Mesenchymal stem cell (in vitro differentiated cells and primary cell): ENCODE measurements around the gene OXSR1.

Experiments
- DNase-seq: peaks from one replicate; pipeline ENCODE4 v3.0.0-alpha.2; 2013
- H2AFZ ChIP-seq: one replicate; pipeline ENCODE4 v1.6.1; 2013; ENCODE audit warnings: low read depth, mild to moderate bottlenecking, control low read depth, inconsistent platforms, low read length, moderate library complexity
- H2AK5ac ChIP-seq: 2 replicates; pipeline ENCODE4 v1.6.1; 2013; ENCODE audit warnings: low read length, moderate library complexity, mild to moderate bottlenecking, inconsistent platforms; ENCODE audit not compliant: severe bottlenecking
- H2BK120ac ChIP-seq: one replicate; pipeline ENCODE4 v1.6.1; 2013; ENCODE audit warnings: low read depth, mild to moderate bottlenecking, inconsistent platforms, low read length, moderate library complexity
- H2BK12ac ChIP-seq, 2 experiments: one replicate each; pipeline ENCODE4 v1.6.1; 2013; ENCODE audit warnings: inconsistent platforms in 2 of 2, low read length in 2 of 2, mild to moderate bottlenecking in 2 of 2, moderate library complexity in 2 of 2, control low read depth in 1 of 2
- H2BK15ac ChIP-seq: one replicate; pipeline ENCODE4 v1.6.1; 2013; ENCODE audit warnings: mild to moderate bottlenecking, low read depth, inconsistent platforms; ENCODE audit not compliant: poor library complexity, severe bottlenecking
- H2BK5ac ChIP-seq: 2 replicates; pipeline ENCODE4 v1.6.1; 2013; ENCODE audit warnings: low read depth, mild to moderate bottlenecking, low read length, control low read depth, inconsistent platforms; ENCODE audit not compliant: poor library complexity, severe bottlenecking
- H3K14ac ChIP-seq, 2 experiments: one replicate each; pipeline ENCODE4 v1.6.1; 2013; ENCODE audit warnings: inconsistent platforms in 2 of 2, low read length in 2 of 2, control low read depth in 1 of 2, mild to moderate bottlenecking in 1 of 2, moderate library complexity in 1 of 2
- H3K18ac ChIP-seq, 2 experiments: one replicate each; pipeline ENCODE4 v1.6.1; 2013; ENCODE audit warnings: inconsistent platforms in 2 of 2, low read length in 2 of 2, control low read depth in 1 of 2, low read depth in 1 of 2, mild to moderate bottlenecking in 1 of 2
- H3K23ac ChIP-seq, 2 experiments: one replicate each; pipeline ENCODE4 v1.6.1; 2013; ENCODE audit warnings: inconsistent platforms in 2 of 2, low read length in 2 of 2, mild to moderate bottlenecking in 2 of 2, moderate library complexity in 2 of 2, control low read depth in 1 of 2
- H3K27ac ChIP-seq: 2 replicates; pipeline ENCODE4 v1.5.1; 2013; ENCODE audit warnings: mild to moderate bottlenecking, moderate library complexity, low read length, control low read depth, inconsistent platforms; ENCODE audit not compliant: poor library complexity, severe bottlenecking
- H3K27me3 ChIP-seq, 2 experiments: 2 replicates each; pipeline versions ENCODE4 v1.6.1 to v1.7.0; 2013; ENCODE audit warnings: low read length in 2 of 2, mild to moderate bottlenecking in 2 of 2, moderate library complexity in 2 of 2, control low read depth in 1 of 2, inconsistent platforms in 1 of 2; ENCODE audit not compliant: control insufficient read depth in 1 of 2, insufficient read depth in 1 of 2
- H3K36me3 ChIP-seq, 2 experiments: 2 replicates each; pipeline versions ENCODE4 v1.6.1 to v1.7.0; 2013; ENCODE audit warnings: low read length in 2 of 2, control low read depth in 1 of 2, inconsistent platforms in 1 of 2, low read depth in 1 of 2, mild to moderate bottlenecking in 1 of 2; ENCODE audit not compliant: insufficient read depth in 2 of 2, control insufficient read depth in 1 of 2
- H3K4ac ChIP-seq, 2 experiments: one replicate each; pipeline ENCODE4 v1.6.1; 2013; ENCODE audit warnings: inconsistent platforms in 2 of 2, low read length in 2 of 2, mild to moderate bottlenecking in 2 of 2, moderate library complexity in 2 of 2, control low read depth in 1 of 2, low read depth in 1 of 2
- H3K4me1 ChIP-seq: 2 replicates; pipeline ENCODE4 v1.6.1; 2013; ENCODE audit warnings: low read depth, low read length, control low read depth; ENCODE audit not compliant: control insufficient read depth, insufficient read depth
- H3K4me2 ChIP-seq: 2 replicates; pipeline ENCODE4 v1.6.1; 2013; ENCODE audit warnings: low read length, mild to moderate bottlenecking, inconsistent platforms; ENCODE audit not compliant: poor library complexity, severe bottlenecking
- H3K4me3 ChIP-seq, 2 experiments: 2 replicates each; pipeline versions ENCODE4 v1.5.1 to v1.7.0; 2013; ENCODE audit warnings: low read length in 2 of 2, mild to moderate bottlenecking in 2 of 2, control low read depth in 1 of 2, low read depth in 1 of 2; ENCODE audit not compliant: insufficient read depth in 1 of 2
- H3K79me1 ChIP-seq: replicated peaks from 2 replicates; pipeline ENCODE4 v1.6.1; 2013; ENCODE audit warnings: mild to moderate bottlenecking, control low read depth, low read length, inconsistent platforms; ENCODE audit not compliant: poor library complexity, severe bottlenecking
- H3K9ac ChIP-seq: 2 replicates; pipeline ENCODE4 v1.7.0; 2013; ENCODE audit warnings: mild to moderate bottlenecking, low read length, moderate library complexity
- H3K9me3 ChIP-seq: 2 replicates; pipeline ENCODE4 v1.7.0; 2013; ENCODE audit warnings: mild to moderate bottlenecking, low read length; ENCODE audit not compliant: control insufficient read depth
- H4K8ac ChIP-seq: one replicate; pipeline ENCODE4 v1.6.1; 2013; ENCODE audit warnings: inconsistent platforms, mild to moderate bottlenecking, low read length, moderate library complexity
- H4K91ac ChIP-seq: one replicate; pipeline ENCODE4 v1.6.1; 2013; ENCODE audit warnings: mild to moderate bottlenecking, low read length, inconsistent platforms
- WGBS: methylation state at CpG from one replicate; pipeline ENCODE4 v1.1.7; 2013; ENCODE audit warnings: mixed read lengths; 5-methylcytosine and 5-hydroxymethylcytosine counted together

OXSR1 gene

DNA sequence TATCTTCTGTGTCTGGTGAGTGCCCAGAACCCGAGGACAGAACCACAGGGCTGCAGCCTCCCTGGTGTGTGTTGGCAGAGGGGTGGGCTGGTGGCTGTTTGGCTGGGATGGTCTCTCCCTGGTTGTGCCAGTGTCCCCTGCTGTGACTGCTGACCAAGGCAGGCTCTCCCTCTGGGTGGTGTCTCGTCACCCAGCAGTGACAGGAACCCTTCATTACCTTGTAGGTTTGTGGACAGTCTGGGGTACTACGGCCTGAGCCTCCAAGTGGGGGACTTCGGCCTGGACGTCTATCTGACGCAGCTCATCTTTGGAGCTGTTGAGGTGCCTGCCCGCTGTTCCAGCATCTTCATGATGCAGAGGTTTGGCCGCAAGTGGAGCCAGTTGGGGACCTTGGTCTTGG, 110.3 kb downstream of the OXSR1 start:
- H2BK5ac ChIP-seq: no peak overlapping the region
- H3K23ac ChIP-seq: no peak overlapping the region
- no peak overlapping the region for H3K9ac ChIP-seq
- H4K91ac ChIP-seq: no peak overlapping the region
- H3K4ac ChIP-seq: no peak overlapping the region
- H3K27me3 ChIP-seq: no peaks in the 10 kb centered on the region
- H2BK12ac ChIP-seq: no peak overlapping the region
- H2BK120ac ChIP-seq: no peak overlapping the region
- H4K8ac ChIP-seq: no peak overlapping the region
- H2BK15ac ChIP-seq: no peak overlapping the region
- H3K36me3 ChIP-seq: peaks cover 15 to 49% of the 10 kb centered on the region in 2 experiments
- DNase-seq: no peak
- H3K18ac ChIP-seq: no peak overlapping the region
- H3K4me3 ChIP-seq: no peak overlapping the region
- no peak overlapping the region for H3K14ac ChIP-seq
- no peaks in the 10 kb centered on the region for H3K9me3 ChIP-seq
- no peak overlapping the region for H3K27ac ChIP-seq
- H3K4me2 ChIP-seq: no peak overlapping the region
- WGBS: 95% methylated on average over 8 of the region's 8 CpGs
- H3K4me1 ChIP-seq: no peaks in the 10 kb centered on the region
- no peak overlapping the region for H2AK5ac ChIP-seq
- no peaks in the 10 kb centered on the region for H3K79me1 ChIP-seq
- no peak overlapping the region for H2AFZ ChIP-seq

DNA sequence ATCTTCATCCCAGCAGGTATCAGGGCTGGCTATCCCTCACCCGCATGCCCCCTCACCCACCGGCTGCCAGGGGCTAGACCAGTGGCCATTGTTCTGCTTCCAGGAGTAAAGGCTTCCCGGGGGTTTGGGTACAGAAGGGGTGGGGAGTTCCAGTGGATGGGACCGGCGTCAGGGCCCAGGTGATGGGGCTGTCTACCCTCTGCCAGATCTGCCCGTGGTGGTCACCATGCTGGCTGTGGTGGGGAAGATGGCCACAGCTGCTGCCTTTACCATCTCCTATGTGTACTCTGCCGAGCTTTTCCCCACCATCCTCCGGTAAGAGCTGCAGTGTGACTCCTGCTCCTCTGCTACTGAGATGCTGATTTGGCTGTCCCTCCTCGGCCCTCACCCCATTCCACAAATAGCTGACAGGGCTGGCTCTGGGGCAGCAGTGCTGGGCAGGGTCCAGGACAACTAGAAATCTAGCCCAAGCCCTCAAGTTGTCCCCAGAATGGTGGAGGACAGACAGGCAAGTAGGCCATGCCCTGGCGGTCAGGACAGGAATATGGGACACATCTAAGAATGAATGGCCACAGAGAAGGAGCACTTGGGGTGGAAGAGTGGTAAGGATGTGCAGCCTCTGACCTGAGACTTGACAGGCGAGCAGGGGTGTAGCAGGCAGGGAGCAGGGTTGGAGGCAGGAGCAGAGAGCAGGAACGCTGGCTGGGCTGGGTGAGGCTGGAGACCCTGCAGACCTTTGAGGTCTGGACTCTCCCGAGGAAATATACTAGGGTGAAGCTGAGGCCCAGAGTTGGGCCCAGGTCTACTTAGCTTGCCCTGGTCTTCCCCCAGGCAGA, 111.0 kb downstream of the OXSR1 start:
- no peak for DNase-seq
- WGBS: 95% methylated on average over 13 of the region's 13 CpGs
- no peak overlapping the region for H3K27ac ChIP-seq
- no peak overlapping the region for H4K8ac ChIP-seq
- H2BK12ac ChIP-seq: no peak overlapping the region
- H3K79me1 ChIP-seq: no peaks in the 10 kb centered on the region
- no peak overlapping the region for H2AK5ac ChIP-seq
- H2BK15ac ChIP-seq: no peak overlapping the region
- no peak overlapping the region for H3K9ac ChIP-seq
- H3K4ac ChIP-seq: no peak overlapping the region
- H3K4me2 ChIP-seq: no peak overlapping the region
- no peak overlapping the region for H4K91ac ChIP-seq
- H3K18ac ChIP-seq: no peak overlapping the region
- H3K9me3 ChIP-seq: no peaks in the 10 kb centered on the region
- H2AFZ ChIP-seq: no peak overlapping the region
- peaks cover 15 to 52% of the 10 kb centered on the region in 2 experiments for H3K36me3 ChIP-seq
- H3K4me1 ChIP-seq: no peaks in the 10 kb centered on the region
- no peak overlapping the region for H3K4me3 ChIP-seq
- H2BK5ac ChIP-seq: no peak overlapping the region
- H2BK120ac ChIP-seq: no peak overlapping the region
- H3K23ac ChIP-seq: no peak overlapping the region
- no peak overlapping the region for H3K14ac ChIP-seq
- no peaks in the 10 kb centered on the region for H3K27me3 ChIP-seq

- H3K4me1 ChIP-seq: no peaks in the 10 kb centered on the region
- H4K91ac ChIP-seq: no peak overlapping the region
- H2AFZ ChIP-seq: no peak overlapping the region
- no peak overlapping the region for H3K23ac ChIP-seq
- H4K8ac ChIP-seq: no peak overlapping the region
- no peak overlapping the region for H2BK12ac ChIP-seq
- no peak overlapping the region for H2BK120ac ChIP-seq
- no peak overlapping the region for H2AK5ac ChIP-seq
- H3K36me3 ChIP-seq: peaks cover 15 to 48% of the 10 kb centered on the region in 2 experiments
- no peak overlapping the region for H3K4ac ChIP-seq
- DNase-seq: no peak
- 91% methylated on average over 12 of the region's 13 CpGs for WGBS
- no peak overlapping the region for H3K9ac ChIP-seq
- H3K79me1 ChIP-seq: no peaks in the 10 kb centered on the region
- H2BK15ac ChIP-seq: no peak overlapping the region
- no peak overlapping the region for H3K4me3 ChIP-seq
- H3K18ac ChIP-seq: no peak overlapping the region
- H2BK5ac ChIP-seq: no peak overlapping the region
- H3K27me3 ChIP-seq: no peaks in the 10 kb centered on the region
- no peak overlapping the region for H3K4me2 ChIP-seq
- H3K27ac ChIP-seq: no peak overlapping the region
- H3K14ac ChIP-seq: no peak overlapping the region
- H3K9me3 ChIP-seq: no peaks in the 10 kb centered on the region
Observed at GRCh38 chr3:38276917-38277630, 111.7 kb downstream of the OXSR1 start.

DNA sequence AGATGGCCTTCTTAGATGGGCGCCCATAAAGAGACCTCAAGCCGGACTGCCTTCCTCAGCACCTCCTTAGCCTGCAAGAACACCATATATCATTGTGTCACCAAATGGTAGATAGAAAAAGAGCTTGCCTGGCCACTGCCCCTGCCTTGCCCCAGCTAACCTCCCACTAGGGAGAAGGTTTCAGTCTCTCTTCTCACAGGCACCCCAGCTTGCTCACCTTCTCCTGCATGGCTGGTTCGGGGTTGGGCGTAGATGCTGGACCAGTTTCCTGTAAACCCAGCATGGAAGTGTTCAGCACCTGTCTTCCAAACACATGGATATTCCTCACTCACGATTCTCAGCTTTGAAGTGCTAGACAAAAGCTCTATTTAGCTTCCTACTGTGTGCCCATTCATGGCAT, 113.5 kb downstream of the OXSR1 start:
- no peak overlapping the region for H3K18ac ChIP-seq
- no peaks in the 10 kb centered on the region for H3K4me1 ChIP-seq
- no peak overlapping the region for H3K4me3 ChIP-seq
- WGBS: 92% methylated on average over 5 of the region's 5 CpGs
- H2BK12ac ChIP-seq: no peak overlapping the region
- H3K4ac ChIP-seq: no peak overlapping the region
- H3K14ac ChIP-seq: no peak overlapping the region
- H3K79me1 ChIP-seq: no peaks in the 10 kb centered on the region
- no peak overlapping the region for H3K23ac ChIP-seq
- H3K9ac ChIP-seq: no peak overlapping the region
- H3K36me3 ChIP-seq: peaks cover 15 to 46% of the 10 kb centered on the region in 2 experiments
- no peak for DNase-seq
- H3K4me2 ChIP-seq: no peak overlapping the region
- H4K91ac ChIP-seq: no peak overlapping the region
- H2BK120ac ChIP-seq: no peak overlapping the region
- H3K27ac ChIP-seq: no peak overlapping the region
- no peaks in the 10 kb centered on the region for H3K9me3 ChIP-seq
- H3K27me3 ChIP-seq: no peaks in the 10 kb centered on the region
- no peak overlapping the region for H2BK15ac ChIP-seq
- H2AFZ ChIP-seq: no peak overlapping the region
- no peak overlapping the region for H2BK5ac ChIP-seq
- H4K8ac ChIP-seq: no peak overlapping the region
- no peak overlapping the region for H2AK5ac ChIP-seq
